Measurements from ENCODE around the gene MRPL23. TPM values are rescaled to one million over a fixed set of nuclear protein-coding genes. Genes with fewer than 3 reads are reported as not detected.

The MRPL23 gene
- total RNA-seq, 1 experiment from 2014 or later: 83.8 TPM

- DNase-seq (ENCODE audit: low spot score): no peak
- POLR2A ChIA-PET (ENCODE audit: low non-redundant PET): no interaction called here
- Histone ChIP-seq H3K4me1 (ENCODE audit: insufficient read depth, low read length, poor library complexity, severe bottlenecking) (no peaks in the 10 kb centered on the region), H3K9me3 (ENCODE audit: low read depth, low read length, poor library complexity, severe bottlenecking) (no peaks in the 10 kb centered on the region), H3K36me3 (ENCODE audit: insufficient read depth, low read length, poor library complexity, severe bottlenecking) (no peaks in the 10 kb centered on the region), H3K27ac (ENCODE audit: low read depth, low read length, poor library complexity, severe bottlenecking) (no peak overlapping the region), H3K4me3 (ENCODE audit: low read depth, low read length, poor library complexity, severe bottlenecking) (no peak overlapping the region), H3K27me3 (replicated peaks; ENCODE audit: insufficient read depth, low read depth, low read length, poor library complexity) (no peaks in the 10 kb centered on the region)
- no TSS peak for BruUV-seq (replicated peaks)
- CTCF ChIA-PET: no interaction called here
- intact Hi-C loops (cut with micrococcal nuclease; ENCODE audit: unreplicated experiment): no loop called here
- TF ChIP-seq EZH2 (IDR thresholded peaks at IDR 0.05; ENCODE audit: borderline replicate concordance, low read depth, low read length, poor library complexity, severe bottlenecking): no peak
- TF ChIP-seq CTCF (conservative IDR thresholded peaks at IDR 0.05; ENCODE audit: low read depth, low read length): no peak
Observed at GRCh38 chr11:1958367-1958766, 11.2 kb downstream of the MRPL23 start.

GRCh38 chr11:1959786-1960185 is 12.7 kb downstream of the MRPL23 start:
- H3K27me3 ChIP-seq (replicated peaks; ENCODE audit: insufficient read depth, low read depth, low read length, poor library complexity): no peaks in the 10 kb centered on the region
- H3K36me3 ChIP-seq (ENCODE audit: insufficient read depth, low read length, poor library complexity, severe bottlenecking): no peaks in the 10 kb centered on the region
- intact Hi-C loops (cut with micrococcal nuclease; ENCODE audit: unreplicated experiment): no loop called here
- CTCF ChIA-PET: interaction anchor here (0.6 kb wide), 1 partner anchor 307 kb away, joined by 5 read pairs; no protein-coding TSS in a partner anchor
- no peaks in the 10 kb centered on the region for H3K9me3 ChIP-seq (ENCODE audit: low read depth, low read length, poor library complexity, severe bottlenecking)
- no peak for DNase-seq (ENCODE audit: low spot score)
- H3K4me1 ChIP-seq (ENCODE audit: insufficient read depth, low read length, poor library complexity, severe bottlenecking): no peaks in the 10 kb centered on the region
- no peak overlapping the region for H3K4me3 ChIP-seq (ENCODE audit: low read depth, low read length, poor library complexity, severe bottlenecking)
- no peak overlapping the region for H3K27ac ChIP-seq (ENCODE audit: low read depth, low read length, poor library complexity, severe bottlenecking)
- no peak for TF ChIP-seq EZH2 (IDR thresholded peaks at IDR 0.05; ENCODE audit: borderline replicate concordance, low read depth, low read length, poor library complexity, severe bottlenecking)
- no peak for TF ChIP-seq CTCF (conservative IDR thresholded peaks at IDR 0.05; ENCODE audit: low read depth, low read length)
- BruUV-seq (replicated peaks): no TSS peak
- POLR2A ChIA-PET (ENCODE audit: low non-redundant PET): no interaction called here

GRCh38 chr11:1963864-1964263 is 16.7 kb downstream of the MRPL23 start:
- ChIA-PET POLR2A (ENCODE audit: low non-redundant PET) (no interaction called here), CTCF (no interaction called here)
- Histone ChIP-seq H3K9me3 (ENCODE audit: low read depth, low read length, poor library complexity, severe bottlenecking) (no peaks in the 10 kb centered on the region), H3K27me3 (replicated peaks; ENCODE audit: insufficient read depth, low read depth, low read length, poor library complexity) (no peaks in the 10 kb centered on the region), H3K36me3 (ENCODE audit: insufficient read depth, low read length, poor library complexity, severe bottlenecking) (no peaks in the 10 kb centered on the region), H3K27ac (ENCODE audit: low read depth, low read length, poor library complexity, severe bottlenecking) (no peak overlapping the region), H3K4me1 (ENCODE audit: insufficient read depth, low read length, poor library complexity, severe bottlenecking) (no peaks in the 10 kb centered on the region), H3K4me3 (ENCODE audit: low read depth, low read length, poor library complexity, severe bottlenecking) (no peak overlapping the region)
- no peak for TF ChIP-seq CTCF (conservative IDR thresholded peaks at IDR 0.05; ENCODE audit: low read depth, low read length)
- no peak for TF ChIP-seq EZH2 (IDR thresholded peaks at IDR 0.05; ENCODE audit: borderline replicate concordance, low read depth, low read length, poor library complexity, severe bottlenecking)
- intact Hi-C loops (cut with micrococcal nuclease; ENCODE audit: unreplicated experiment): no loop called here
- no peak for DNase-seq (ENCODE audit: low spot score)
- no TSS peak for BruUV-seq (replicated peaks)
